ENCODE measurements around the gene MSH3. TPM values are rescaled to one million over a fixed set of nuclear protein-coding genes. Genes with fewer than 3 reads are reported as not detected.

MSH3 gene
- total RNA-seq, 1 experiment from 2014 or later = 17.2 TPM

DNA sequence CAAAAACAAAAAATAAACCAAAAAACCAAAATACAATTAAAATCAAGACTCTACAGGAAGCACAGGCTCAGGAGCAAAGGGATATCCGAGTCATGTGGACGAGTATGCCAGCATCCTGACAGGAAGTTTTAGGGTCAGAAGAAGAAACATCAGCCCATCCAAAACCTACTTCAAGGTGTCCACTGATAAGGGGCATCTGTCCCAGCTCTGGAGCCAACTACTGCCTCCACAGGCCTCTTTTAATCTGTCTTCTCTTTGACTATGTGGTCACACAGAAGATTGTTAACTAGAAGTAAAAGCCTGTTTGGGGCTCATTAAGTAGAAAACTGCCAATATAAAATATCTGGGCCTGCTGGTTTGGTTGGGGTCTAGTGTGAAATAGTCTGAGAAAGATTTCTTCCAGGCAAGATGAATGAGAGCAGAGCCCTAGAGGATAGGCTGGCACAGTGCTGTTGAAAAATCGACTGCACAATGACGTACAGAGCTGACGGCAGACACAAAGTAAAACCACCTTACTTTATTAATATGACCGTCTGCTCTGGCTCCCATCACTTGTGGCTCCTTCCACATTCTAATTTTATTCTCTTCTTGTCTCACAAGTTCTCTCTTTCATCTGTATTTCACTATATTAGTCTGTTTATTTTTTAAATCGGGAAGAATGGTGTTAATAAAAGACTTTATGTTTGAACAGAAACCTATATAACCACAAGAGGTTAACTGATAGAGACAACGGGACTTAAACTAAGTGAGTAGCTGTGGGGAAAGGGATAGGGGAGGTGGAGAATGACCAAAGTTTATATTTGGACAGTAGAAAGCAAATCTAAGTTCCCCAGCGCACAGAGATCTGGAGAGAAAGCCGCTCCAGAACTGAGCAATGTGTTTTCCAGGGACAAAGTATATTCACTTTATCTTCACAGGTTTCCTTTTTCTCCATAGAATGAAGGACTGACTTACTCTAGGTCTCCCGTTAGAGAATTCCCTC lies 22.9 kb upstream of the MSH3 start:
- CTCF ChIA-PET = no interaction called here
- no TSS peak for BruUV-seq (replicated peaks)
- H3K4me1 Mint-ChIP-seq (ENCODE audit: low read depth, unreplicated experiment) = no peaks in the 10 kb centered on the region
- H3K27me3 Mint-ChIP-seq (ENCODE audit: unreplicated experiment) = no peaks in the 10 kb centered on the region
- peaks cover 11% of the 10 kb centered on the region for H3K36me3 Mint-ChIP-seq (ENCODE audit: insufficient read depth, unreplicated experiment)
- no peak for TF ChIP-seq CTCF (IDR thresholded peaks at IDR 0.05; ENCODE audit: unreplicated experiment)
- no peak for DNase-seq
- H3K4me3 Mint-ChIP-seq (ENCODE audit: low read depth, unreplicated experiment) = no peak overlapping the region
- H3K27ac Mint-ChIP-seq (ENCODE audit: unreplicated experiment) = no peak overlapping the region
- intact Hi-C loops (cut with micrococcal nuclease; ENCODE audit: unreplicated experiment) = no loop called here
- H3K9me3 Mint-ChIP-seq (ENCODE audit: low read depth, unreplicated experiment) = no peaks in the 10 kb centered on the region

GRCh38 chr5:80632700-80633099 lies 21.8 kb upstream of the MSH3 start:
- no peak for DNase-seq
- Mint-ChIP-seq H3K27ac (ENCODE audit: unreplicated experiment) (no peak overlapping the region), H3K27me3 (ENCODE audit: unreplicated experiment) (no peaks in the 10 kb centered on the region), H3K4me3 (ENCODE audit: low read depth, unreplicated experiment) (no peak overlapping the region), H3K4me1 (ENCODE audit: low read depth, unreplicated experiment) (peaks cover under 1% of the 10 kb centered on the region), H3K9me3 (ENCODE audit: low read depth, unreplicated experiment) (no peaks in the 10 kb centered on the region), H3K36me3 (ENCODE audit: insufficient read depth, unreplicated experiment) (peaks cover 12% of the 10 kb centered on the region)
- CTCF ChIA-PET = no interaction called here
- BruUV-seq (replicated peaks) = no TSS peak
- TF ChIP-seq CTCF (IDR thresholded peaks at IDR 0.05; ENCODE audit: unreplicated experiment) = no peak
- intact Hi-C loops (cut with micrococcal nuclease; ENCODE audit: unreplicated experiment) = no loop called here

DNA sequence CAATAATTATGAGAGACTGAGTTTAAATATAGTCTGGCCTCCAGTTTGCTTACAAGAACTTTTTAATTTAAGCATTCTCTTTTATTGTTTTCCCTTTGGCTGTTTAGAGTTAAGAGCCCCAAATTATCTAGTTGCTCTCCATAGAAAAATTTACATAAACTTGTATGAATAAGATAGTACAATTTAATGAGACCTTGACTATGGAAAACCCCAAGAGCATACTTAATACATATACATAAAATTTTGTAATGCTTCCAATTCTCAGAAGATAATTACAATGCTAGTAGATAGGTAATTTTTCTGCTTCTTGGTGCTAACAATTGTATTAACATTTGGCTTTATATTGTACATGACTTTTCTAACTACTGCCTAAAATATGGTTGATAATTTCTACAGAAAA lies 20.3 kb upstream of the MSH3 start:
- H3K4me1 Mint-ChIP-seq (ENCODE audit: low read depth, unreplicated experiment) = peaks cover 14% of the 10 kb centered on the region
- H3K4me3 Mint-ChIP-seq (ENCODE audit: low read depth, unreplicated experiment) = no peak overlapping the region
- no peaks in the 10 kb centered on the region for H3K27me3 Mint-ChIP-seq (ENCODE audit: unreplicated experiment)
- H3K36me3 Mint-ChIP-seq (ENCODE audit: insufficient read depth, unreplicated experiment) = peaks cover 17% of the 10 kb centered on the region
- no peak for TF ChIP-seq CTCF (IDR thresholded peaks at IDR 0.05; ENCODE audit: unreplicated experiment)
- no peaks in the 10 kb centered on the region for H3K9me3 Mint-ChIP-seq (ENCODE audit: low read depth, unreplicated experiment)
- no peak overlapping the region for H3K27ac Mint-ChIP-seq (ENCODE audit: unreplicated experiment)
- no peak for DNase-seq
- CTCF ChIA-PET = no interaction called here
- no TSS peak for BruUV-seq (replicated peaks)
- intact Hi-C loops (cut with micrococcal nuclease; ENCODE audit: unreplicated experiment) = no loop called here

DNA sequence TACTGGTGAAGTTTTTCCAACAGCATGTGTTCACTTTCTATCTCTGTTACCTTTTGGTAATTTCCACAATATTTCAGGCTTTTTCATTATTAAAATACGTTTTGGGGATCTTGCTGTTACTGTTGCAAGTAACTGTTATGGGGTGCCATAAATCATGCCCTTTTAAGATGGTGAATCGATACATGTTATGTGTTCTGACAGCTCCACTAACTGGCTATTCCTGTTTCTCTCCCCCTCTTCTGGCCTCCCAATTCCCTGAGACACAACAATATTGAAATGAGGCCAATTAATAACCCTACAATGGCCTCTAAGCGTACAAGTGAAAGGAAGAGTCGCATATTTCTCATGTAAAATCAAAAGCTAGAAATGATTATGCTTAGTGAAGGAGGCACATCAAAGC lies 13.1 kb upstream of the MSH3 start:
- H3K27ac Mint-ChIP-seq (ENCODE audit: unreplicated experiment) = no peak overlapping the region
- H3K36me3 Mint-ChIP-seq (ENCODE audit: insufficient read depth, unreplicated experiment) = peaks cover 21% of the 10 kb centered on the region
- DNase-seq = no peak
- H3K4me1 Mint-ChIP-seq (ENCODE audit: low read depth, unreplicated experiment) = peaks cover 23% of the 10 kb centered on the region
- intact Hi-C loops (cut with micrococcal nuclease; ENCODE audit: unreplicated experiment) = no loop called here
- no peaks in the 10 kb centered on the region for H3K27me3 Mint-ChIP-seq (ENCODE audit: unreplicated experiment)
- CTCF ChIA-PET = no interaction called here
- no peak overlapping the region for H3K4me3 Mint-ChIP-seq (ENCODE audit: low read depth, unreplicated experiment)
- TF ChIP-seq CTCF (IDR thresholded peaks at IDR 0.05; ENCODE audit: unreplicated experiment) = no peak
- no peaks in the 10 kb centered on the region for H3K9me3 Mint-ChIP-seq (ENCODE audit: low read depth, unreplicated experiment)
- no TSS peak for BruUV-seq (replicated peaks)

All from Calu3 (cell line).